Hematopoietic multipotent progenitor cell treated with erythropoietin and hydrocortisone succinate and interleukin-3 and kit ligand, for 15 days (in vitro differentiated cells): ENCODE measurements around the gene RERE.
A peak's percentile ranks its signal among the peaks of the same experiment; 100 is the strongest.
"Not testable (repeated sequence)": the region's sequence is repeated elsewhere in the genome, so short reads cannot be mapped to it uniquely, and the experiment has no call there.

Experiments
- DNase-seq: peaks from one replicate; pipeline ENCODE4 v3.0.0-alpha.2; 2015; ENCODE audit warnings: low spot score

RERE gene

DNA sequence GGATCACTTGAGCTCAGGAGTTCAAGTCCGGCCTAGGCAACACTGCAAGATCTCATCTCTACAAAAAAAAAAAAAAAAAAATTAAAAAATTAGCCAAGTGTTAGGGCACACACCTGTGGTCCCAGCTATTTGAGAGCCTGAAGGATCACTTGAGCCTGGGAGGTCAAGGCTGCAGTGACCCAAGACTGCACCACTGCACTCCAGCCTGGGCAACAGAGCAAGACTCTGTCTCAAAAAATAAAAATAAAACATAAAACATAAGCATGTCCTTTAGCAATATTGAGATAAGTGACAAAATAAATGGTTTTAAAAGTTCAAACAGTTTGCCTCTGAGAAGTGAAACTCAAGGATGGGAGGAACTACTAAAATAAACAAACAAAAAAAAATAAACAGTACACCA is 101.2 kb downstream of the RERE start:
- DNase-seq: no peak

DNA sequence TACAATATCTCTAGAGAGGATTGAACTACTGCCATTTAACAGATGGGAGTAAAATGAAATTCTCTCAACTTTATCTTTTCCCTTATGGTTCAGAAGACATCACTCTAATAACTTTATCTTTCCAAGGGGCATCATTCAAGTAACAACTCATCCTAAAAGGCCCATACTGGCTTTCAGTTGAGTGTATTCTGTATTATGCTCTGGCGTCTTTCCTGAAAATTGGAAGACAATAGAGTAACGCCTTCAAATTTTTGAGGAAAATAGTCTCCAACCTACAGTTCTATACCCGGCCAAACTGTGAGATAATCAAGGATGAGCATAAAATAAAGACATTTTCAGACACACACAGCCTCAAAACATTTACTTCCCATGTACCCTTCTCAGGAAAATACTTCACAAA is 103.3 kb downstream of the RERE start:
- no peak for DNase-seq

DNA sequence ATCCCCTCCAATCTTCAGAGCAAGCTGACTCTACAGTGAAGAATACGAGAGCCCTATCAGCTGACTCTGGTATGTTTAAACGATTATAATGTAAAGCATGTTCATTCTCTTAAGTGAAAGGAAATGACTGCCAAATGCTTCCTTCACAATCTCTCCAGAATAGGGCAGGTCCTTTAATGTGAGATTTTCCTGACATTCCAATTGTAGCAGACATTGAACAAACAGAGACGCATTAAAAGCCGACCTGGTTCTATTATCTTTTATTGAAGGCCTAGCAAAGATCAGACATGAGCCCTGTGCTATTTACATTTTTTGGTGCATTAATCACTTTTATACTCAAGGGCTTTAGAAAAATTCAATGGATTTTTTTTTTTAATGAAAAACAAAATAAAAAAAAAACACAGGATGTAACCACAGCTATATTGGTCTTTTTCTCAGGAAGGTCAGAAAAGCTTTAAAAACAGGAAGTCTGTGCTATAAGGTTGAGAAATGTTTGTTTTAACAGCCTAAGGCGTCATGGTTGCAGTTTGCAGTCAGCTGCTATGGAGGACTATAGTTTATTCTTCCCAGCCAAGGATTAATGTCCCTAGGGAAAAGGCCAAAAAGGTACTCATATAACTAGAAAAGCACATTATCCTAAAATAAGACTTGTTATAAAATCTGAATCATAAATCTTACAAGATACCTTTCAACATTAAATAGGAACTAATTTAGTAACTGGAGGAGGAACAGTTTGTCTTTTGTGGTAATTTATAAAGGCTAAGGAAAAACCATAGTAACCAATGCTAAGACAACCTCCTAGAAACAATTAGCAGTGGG is 104.8 kb downstream of the RERE start:
- no peak for DNase-seq

DNA sequence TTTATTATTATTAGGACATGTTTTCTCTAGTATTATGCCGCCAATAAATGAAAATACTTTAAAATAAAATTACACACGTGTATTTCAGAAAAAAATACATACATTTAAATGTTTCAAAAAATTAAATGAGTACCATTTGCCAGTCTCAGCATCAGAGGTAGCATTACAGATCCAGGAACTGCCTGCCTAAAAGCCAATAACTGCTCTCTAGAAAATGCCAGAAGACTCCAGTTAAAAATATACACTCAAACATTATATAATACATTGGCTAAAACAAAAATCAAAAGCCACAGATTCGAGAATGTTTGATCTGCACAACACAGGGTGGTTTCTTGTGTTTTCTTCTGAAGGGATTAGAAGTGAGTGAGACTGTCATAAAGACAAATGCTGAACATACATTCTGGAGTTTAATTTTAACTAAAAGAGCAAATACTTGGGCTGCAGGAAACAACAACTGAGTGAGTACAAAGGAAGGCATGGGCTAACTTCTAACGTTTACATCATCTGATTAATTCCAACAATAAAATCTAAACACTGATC is 105.5 kb downstream of the RERE start:
- no peak for DNase-seq

DNA sequence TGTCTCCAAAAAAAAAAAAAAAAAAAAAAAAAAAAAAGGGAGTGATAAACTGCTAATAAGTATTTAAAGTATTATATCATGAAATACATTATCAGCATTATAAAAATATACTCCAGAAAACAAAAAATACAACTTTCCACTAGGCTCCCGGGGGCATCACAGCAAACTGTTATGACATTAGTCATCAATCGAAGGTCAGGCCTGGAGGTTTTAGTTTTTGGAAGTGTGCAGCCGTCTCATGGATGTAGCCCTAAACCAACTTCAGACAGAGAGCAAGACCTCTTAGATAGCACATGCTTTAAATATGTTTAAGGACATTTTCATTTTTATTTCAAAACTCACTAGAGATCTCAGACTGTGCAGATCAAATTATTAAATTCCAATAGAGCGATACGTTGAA is 106.3 kb downstream of the RERE start:
- DNase-seq: no peak

DNA sequence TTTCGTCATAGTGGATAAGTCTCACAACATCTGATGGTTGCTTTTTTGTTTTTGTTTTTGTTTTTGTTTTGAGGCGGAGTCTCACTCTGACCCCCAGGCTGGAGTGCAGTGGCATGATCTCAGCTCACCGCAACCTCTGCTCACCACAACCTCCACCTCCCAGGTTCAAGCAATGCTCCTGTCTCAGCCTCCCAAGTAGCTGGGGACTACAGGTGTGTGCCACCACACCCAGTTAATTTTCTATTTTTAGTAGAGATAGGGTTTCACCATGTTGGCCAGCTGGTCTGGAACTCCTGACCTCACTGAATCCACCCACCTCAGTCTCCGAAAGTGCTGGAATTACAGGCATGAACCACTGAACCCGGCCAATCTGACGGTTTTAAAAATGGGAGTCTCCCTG is 109.2 kb downstream of the RERE start:
- DNase-seq: no peak

DNA sequence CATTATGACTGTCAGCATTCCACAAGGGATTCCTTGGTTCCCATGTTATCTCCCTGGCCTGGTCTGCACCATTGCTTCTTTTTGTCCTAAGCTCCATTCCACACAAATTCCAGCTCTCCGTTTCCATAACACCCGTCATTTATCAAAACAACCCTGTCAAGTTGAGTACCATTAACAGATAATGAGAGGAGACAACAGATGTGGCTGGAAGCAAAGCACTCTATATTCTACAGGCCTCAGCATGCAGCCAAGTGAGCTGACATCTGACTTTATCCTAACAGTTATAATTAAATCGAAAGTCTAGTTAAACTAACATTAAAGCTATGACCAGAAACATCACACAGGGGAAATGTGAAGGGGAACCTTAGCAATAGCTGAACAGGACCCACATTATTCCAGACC is 110.4 kb downstream of the RERE start:
- DNase-seq: no peak

DNA sequence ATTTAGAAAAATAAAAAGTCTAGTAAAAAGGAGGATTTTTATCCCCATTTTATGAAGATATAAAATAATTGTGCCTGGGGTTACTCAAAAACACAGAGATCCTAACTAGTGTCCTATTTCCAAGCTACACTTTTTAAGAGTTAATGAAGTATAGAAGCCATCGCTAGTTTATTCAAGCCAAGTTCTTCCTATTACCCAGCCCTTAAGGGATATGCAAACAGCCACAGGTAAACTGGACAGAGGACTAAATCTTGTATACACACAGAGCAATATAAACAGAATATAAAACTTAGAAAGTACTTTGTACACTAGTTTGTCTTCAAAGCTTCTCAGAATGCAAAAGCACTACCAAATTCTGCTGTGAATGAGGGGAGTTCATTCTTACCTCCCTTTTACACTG is 111.1 kb downstream of the RERE start:
- DNase-seq: no peak

DNA sequence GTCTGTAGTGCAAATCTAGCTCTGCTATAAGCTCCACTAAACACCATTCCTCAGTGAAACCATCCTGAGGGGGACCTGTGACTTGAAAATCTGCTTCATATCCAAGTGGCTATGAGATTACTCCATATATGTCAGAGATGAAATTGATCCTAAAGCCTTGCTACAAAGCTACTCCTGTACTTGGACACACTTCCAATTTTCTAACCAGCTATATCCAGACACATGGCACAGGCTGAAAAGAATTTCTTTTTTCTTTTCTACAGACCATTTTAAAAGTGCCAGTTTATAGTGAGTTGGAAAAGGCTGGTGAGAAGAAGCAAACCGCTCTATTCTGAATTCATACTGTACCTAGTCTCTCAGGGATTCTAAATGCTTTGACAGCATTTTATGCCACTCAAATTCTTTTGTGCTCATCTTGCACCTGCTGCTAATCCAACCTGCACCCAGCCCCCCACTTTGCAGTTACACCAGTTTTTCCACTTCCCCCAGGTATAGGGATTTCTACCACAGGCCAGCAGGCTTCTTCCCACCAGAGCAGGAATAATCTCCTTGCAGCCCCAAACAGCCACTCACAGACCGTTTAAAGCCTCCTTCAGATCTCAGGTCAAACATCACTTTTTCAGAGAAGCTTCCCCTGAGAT is 112.5 kb downstream of the RERE start:
- DNase-seq: no peak

DNA sequence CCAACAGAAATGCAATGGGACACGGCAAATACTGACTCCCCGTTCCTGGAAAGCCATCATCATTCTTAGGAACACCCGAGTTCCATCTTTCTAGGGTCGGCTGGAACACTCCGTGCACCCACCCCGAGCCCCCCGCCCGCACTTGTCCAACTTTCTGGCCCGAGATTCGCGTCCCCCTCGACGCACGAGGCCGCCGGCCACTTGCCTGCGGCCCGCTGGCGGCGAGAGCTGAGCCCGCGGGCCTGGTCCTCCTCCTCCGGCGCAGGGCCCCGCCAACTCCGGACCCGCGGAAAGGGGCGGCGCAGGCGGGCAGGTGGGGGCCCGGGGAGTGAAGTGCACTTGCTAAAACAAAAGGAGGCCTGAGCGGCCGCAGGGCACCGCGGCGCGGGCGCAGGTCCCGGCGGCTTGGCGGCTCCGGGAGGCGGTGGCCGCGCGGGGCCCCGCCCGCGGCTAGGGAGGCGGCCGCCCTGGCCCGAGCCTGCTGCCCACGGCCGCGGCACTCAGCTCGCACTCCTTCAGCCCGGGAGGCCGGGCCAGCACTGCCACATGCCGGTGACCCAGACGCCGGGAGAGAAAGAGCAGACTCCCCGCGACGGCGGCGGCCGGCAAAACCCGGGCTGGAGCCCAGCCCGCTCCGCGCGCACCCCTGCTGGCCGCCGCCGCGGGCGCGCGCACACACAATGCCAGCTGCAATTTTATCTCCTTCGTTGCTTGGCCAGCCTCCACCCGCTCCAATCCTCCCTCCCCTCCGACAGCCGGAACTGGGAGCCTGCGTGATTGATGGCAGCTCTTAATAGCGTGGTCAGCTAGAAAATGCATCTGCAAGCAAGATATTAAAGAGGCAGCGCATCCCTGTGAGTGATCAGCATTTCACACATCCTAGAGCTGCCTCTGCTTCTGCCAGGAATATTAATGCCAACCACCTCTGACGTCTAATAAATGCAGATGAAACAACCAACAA is 114.3 kb downstream of the RERE start:
- peak; percentile 53 for DNase-seq

DNA sequence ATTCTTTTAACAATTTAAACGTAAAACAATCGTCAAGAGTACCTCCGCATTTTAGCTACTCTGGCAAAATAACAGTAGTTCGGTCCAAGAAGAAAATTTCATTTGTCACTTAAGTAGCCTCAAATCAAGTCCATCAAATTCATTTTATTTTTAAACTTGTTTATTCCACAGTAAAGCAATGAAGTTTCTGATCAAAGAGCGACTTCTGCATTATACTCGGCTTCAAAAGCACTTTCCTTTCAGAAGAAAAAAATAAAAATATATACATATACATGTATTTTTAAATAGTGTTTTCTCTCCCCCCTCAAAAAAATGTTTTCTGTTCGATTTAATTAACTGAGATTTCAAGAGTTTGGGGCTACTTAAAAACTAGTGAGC is 115.0 kb downstream of the RERE start:
- no peak for DNase-seq

DNA sequence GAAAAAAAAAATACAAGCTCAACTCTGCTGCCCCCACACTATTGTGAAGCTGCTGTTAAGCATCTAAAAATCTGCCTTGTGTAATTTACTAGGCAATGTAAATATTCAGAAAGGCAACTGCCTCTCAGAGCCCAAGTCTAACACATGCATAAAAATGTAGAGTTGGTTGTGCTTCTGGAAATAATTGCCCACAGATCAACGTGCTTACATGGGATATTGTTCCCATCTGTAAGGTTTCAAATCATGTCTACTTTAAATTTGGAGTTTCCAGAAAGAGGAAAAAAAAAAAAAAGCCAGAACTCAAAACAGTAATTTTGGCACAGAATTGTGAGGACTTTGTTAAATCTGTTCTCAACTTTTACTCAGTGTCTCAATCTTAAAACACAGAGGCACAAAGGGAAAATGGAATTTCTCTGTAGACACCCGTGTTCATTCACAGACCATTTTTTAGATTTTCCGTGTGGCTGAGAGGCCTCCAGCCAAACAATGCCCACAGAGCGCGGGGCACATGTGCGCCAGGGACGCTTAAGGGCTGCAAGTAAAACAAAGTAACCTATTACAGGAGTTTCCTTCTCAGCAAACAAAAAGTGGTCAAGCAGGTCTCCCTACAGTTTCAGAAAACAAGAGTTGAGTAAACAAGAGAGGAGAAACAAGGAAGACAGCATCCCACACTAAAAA is 115.5 kb downstream of the RERE start:
- DNase-seq: no peak

DNA sequence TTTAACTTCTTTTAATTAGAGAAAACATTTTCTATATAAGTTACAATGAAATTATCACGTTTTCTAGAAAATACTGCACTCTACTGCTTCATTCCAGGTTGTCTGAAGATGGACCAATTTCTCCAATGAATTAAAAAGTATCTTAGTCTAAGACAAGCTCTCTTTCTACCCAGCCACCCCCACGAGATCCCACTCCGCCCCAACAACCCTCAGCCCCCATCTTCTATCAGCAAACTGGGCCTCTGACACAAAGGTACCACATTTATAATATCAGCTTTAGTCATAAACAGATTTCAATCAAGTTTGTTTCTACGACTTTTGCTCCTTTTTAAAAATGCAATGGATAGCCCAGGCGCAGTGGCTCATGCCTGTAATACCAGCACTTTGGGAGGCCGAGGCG is 117.8 kb downstream of the RERE start:
- no peak for DNase-seq

DNA sequence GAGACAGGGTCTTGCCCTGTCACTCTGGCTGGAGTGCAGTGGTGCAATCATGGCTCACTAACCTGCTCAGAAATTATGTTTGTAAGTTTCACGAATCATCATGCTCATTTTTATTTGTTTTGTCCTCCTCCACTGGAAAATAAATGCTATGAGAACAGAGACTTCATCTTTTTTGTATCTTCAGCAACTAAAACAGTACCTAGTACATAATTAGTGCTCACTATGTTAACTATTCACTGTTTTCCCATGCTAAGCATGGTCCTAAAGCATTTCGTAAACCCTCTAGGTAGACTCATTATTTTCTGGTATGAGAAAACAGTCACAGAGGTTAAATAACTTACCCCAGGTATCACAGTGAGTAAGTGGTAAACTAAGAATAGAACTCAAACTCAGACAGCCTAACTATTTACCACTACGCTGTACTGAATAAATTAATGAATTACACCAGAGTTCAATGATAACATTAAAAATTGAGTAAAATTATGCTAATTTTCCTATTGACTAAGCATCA is 118.4 kb downstream of the RERE start:
- no peak for DNase-seq

DNA sequence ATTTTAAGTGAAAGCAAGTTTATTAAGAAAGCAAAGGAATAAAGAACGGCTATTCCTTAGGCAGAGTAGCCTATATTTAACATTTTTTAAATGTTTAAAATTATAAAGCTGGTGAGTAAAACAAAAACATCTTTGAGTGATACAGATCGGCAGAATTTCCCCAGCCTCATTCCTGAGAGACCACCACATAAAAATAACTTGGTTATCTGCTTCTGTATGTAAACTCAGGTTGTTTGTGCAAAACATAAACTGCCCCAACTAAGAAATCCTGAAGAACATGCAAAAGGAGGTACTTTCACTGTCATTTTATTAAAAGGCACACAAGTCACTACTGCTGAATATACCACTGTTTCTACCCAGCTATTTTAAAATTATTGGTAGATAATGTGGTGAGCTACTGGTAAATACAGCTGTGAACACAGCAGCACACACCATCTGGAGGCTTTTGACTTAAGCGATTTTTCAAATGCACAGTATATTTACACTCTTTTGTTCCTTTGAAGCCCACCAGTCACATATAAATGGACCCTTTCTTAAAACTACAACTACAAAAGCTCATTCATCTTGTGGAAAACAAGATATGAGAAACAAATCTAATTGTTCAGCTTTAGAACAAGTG is 119.3 kb downstream of the RERE start:
- DNase-seq: no peak

DNA sequence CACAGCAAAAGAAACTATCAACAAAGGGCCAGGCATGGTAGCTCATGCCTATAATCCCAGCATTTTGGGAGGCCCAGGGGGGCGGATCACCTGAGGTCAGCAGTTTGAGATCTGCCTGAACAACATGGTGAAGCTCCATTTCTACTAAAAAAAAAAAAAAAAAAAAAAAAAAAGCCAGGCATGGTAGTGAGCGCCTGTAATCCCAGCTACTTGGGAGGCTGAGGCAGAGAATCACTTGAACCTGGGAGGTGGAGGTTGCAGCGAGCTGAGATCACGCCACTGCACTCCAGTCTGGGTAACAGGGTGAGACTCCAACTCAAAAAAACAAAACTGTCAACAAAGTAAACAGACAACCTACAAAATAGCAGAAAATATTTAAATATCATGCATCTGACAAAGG is 122.0 kb downstream of the RERE start:
- not testable (repeated sequence) for DNase-seq

DNA sequence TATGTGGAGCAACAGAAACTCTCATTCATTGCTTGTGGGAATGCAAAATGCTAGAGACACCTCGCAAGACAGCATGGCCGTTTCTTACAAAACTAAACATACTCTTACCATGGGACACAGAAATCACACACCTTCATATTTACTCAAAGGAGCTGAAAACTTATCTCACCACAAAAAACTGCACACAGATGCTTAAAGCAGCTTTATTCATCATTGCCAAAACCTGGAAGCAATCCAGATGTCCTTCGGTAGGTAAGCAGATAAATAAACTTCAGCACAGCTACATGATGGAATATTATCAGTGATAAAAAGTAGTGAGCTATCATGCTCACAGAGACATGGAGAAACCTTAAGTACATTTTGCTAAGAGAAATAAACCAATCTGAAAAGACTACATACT is 124.3 kb downstream of the RERE start:
- DNase-seq: no peak

DNA sequence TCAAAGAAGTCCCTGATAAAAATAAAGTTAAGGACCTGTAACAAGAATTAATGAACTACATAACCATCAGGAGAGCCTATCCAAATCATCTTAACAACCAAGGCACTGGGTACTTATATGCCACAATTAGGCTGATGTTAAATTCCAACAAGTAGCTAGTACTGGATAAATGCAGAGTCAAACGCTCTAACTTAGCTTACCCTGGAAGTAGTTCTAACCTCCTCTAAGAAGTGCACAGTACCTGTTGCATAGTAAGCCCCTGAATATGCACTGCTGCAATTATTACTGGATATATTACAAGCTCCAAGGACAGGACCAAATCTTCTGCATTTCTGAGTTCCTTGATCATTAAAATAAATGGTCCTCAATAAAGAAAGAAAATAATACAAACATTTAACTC is 125.8 kb downstream of the RERE start:
- DNase-seq: no peak

DNA sequence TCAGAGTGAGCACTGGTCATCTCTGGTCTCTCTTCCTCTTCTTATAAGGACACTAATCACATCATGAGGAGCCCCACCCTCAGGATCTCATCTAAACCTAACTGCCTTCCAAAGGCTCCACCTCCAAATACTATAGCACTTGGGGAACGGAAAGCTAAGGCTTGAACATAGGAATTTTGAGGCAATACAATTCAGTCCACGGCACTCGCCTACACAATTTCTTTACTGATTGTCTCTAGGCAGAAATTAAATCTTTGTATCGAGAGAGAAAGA is 127.3 kb downstream of the RERE start:
- DNase-seq: no peak

DNA sequence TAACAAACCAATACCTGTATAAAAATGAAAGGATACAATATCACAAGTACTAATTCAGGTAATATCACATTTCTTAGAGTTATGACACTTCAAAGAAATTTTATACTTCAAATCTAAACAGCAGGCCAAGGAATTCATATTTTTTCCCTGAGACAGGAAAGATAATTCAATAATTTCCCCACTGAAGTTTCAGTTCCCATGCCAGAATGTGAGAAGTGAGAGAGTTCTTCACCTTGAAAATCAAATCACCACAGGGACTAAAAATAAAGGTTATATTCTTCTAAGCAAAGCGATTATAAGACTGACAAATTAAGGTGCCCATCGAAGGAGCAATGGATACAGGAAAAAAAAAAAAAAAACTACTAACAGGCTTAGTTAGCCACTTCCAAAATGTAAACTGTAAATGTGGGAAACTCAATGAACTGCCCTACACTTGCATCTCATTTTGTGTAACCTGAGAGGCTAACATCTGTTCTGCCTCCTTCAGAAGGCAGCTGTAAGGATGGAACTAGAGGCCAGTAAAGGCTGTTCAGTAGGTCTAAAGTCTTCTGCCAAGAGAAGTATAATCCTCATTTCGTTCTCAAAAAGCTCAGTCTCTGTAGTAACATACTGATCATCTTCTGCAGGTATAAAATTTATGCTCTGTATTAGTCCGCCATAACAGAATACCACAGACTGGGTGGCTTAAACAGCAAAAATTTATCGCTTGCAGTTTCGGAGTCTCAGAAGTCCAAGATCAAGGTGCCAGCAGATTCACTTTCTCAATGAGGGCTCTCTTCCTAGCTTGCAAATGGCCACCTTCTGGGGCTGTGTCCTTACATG is 127.8 kb downstream of the RERE start:
- DNase-seq: no peak

DNA sequence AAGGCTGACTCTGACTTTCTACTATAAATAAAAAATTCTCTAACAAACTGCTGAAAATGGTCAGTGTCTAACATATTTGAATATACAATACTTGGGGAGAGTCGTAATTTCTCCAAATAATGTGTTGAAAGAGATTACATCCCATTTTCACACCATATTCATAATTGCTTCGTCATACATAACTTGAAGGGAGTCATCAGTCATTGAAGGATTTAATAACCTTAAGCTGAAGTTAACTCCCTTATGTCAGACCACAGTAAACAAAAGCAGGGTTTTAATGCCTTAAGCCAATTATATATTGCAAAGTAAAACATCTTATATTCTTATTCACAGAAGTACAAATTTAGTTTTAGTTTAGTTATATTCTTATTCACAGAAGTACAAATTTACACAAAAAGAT is 129.9 kb downstream of the RERE start:
- DNase-seq: no peak
